IPS-18a (cell line): ENCODE results near the gene PTGDS.

ENCODE experiments used
- H3K27ac ChIP-seq: one replicate; pipeline ENCODE4 v1.5.1; 2013; ENCODE audit warnings: low read length
- H3K27me3 ChIP-seq: one replicate; pipeline ENCODE4 v1.6.1; 2013; ENCODE audit warnings: mild to moderate bottlenecking, low read length; ENCODE audit not compliant: control insufficient read depth, insufficient read depth
- H3K36me3 ChIP-seq: one replicate; pipeline ENCODE4 v1.6.1; 2013; ENCODE audit warnings: low read depth, low read length; ENCODE audit not compliant: control insufficient read depth
- H3K4me1 ChIP-seq: one replicate; pipeline ENCODE4 v1.6.1; 2013; ENCODE audit warnings: low read depth, low read length; ENCODE audit not compliant: control insufficient read depth
- H3K4me3 ChIP-seq: one replicate; pipeline ENCODE4 v1.5.1; 2013; ENCODE audit warnings: low read length
- H3K9ac ChIP-seq: one replicate; pipeline ENCODE4 v1.6.1; 2013; ENCODE audit warnings: mild to moderate bottlenecking, low read length, moderate library complexity
- H3K9me3 ChIP-seq: one replicate; pipeline ENCODE4 v1.6.1; 2013; ENCODE audit warnings: low read depth, low read length; ENCODE audit not compliant: control insufficient read depth

PTGDS gene

GRCh38 chr9:136941231-136942111 is 35.8 kb upstream of the PTGDS start:
- Histone ChIP-seq H3K9ac (no peak overlapping the region), H3K4me1 (no peaks in the 10 kb centered on the region), H3K36me3 (peaks cover 16% of the 10 kb centered on the region), H3K27me3 (no peaks in the 10 kb centered on the region), H3K4me3 (no peak overlapping the region), H3K9me3 (no peaks in the 10 kb centered on the region), H3K27ac (no peak overlapping the region)

- Histone ChIP-seq H3K9me3 (no peaks in the 10 kb centered on the region), H3K4me3 (no peak overlapping the region), H3K9ac (no peak overlapping the region), H3K4me1 (no peaks in the 10 kb centered on the region), H3K27ac (no peak overlapping the region), H3K36me3 (peaks cover 16% of the 10 kb centered on the region), H3K27me3 (no peaks in the 10 kb centered on the region)
Measured at GRCh38 chr9:136942112-136942880, 35.0 kb upstream of the PTGDS start.

GRCh38 chr9:136942881-136943230 is 34.4 kb upstream of the PTGDS start:
- no peaks in the 10 kb centered on the region for H3K4me1 ChIP-seq
- H3K27me3 ChIP-seq: no peaks in the 10 kb centered on the region
- H3K4me3 ChIP-seq: no peak overlapping the region
- H3K9me3 ChIP-seq: no peaks in the 10 kb centered on the region
- no peak overlapping the region for H3K9ac ChIP-seq
- peaks cover 16% of the 10 kb centered on the region for H3K36me3 ChIP-seq
- H3K27ac ChIP-seq: no peak overlapping the region

- Histone ChIP-seq H3K9ac (peak overlapping the region; percentile 42), H3K4me1 (no peaks in the 10 kb centered on the region), H3K36me3 (peaks cover 16% of the 10 kb centered on the region), H3K27ac (no peak overlapping the region), H3K4me3 (peak overlapping the region; percentile 65), H3K9me3 (no peaks in the 10 kb centered on the region), H3K27me3 (no peaks in the 10 kb centered on the region)
Measured at GRCh38 chr9:136943291-136944211, 33.8 kb upstream of the PTGDS start.

GRCh38 chr9:136944212-136944518 is 33.1 kb upstream of the PTGDS start:
- Histone ChIP-seq H3K4me3 (peak overlapping the region; percentile 65), H3K4me1 (no peaks in the 10 kb centered on the region), H3K27ac (no peak overlapping the region)

GRCh38 chr9:136944519-136945332 is 32.6 kb upstream of the PTGDS start, which contains the start of the genes C8G and FBXW5:
C8G (plus strand) TSS chr9:136945243; CDS start chr9:136945321, 78 bp downstream.
FBXW5 (minus strand) TSS chr9:136944738; CDS start chr9:136944083, 655 bp downstream.
- Histone ChIP-seq H3K4me1 (no peaks in the 10 kb centered on the region), H3K27me3 (no peaks in the 10 kb centered on the region), H3K9ac (peak within 1 kb of the TSS; percentile 42), H3K27ac (no peak within 1 kb of the TSS), H3K9me3 (no peaks in the 10 kb centered on the region), H3K4me3 (peak within 1 kb of the TSS; percentile 65), H3K36me3 (peaks cover 14% of the 10 kb centered on the region)

More at GRCh38 chr9:136944212-136944518, 33.1 kb upstream of the PTGDS start:
- Histone ChIP-seq H3K9me3 (no peaks in the 10 kb centered on the region), H3K36me3 (peaks cover 14% of the 10 kb centered on the region), H3K27me3 (no peaks in the 10 kb centered on the region), H3K9ac (peak overlapping the region; percentile 42)

GRCh38 chr9:136945333-136946227 is 31.7 kb upstream of the PTGDS start:
- Histone ChIP-seq H3K9me3 (no peaks in the 10 kb centered on the region), H3K9ac (no peak overlapping the region), H3K27me3 (no peaks in the 10 kb centered on the region), H3K36me3 (peaks cover 8% of the 10 kb centered on the region), H3K4me1 (peaks cover 4% of the 10 kb centered on the region), H3K27ac (no peak overlapping the region), H3K4me3 (no peak overlapping the region)

- Histone ChIP-seq H3K9me3 (no peaks in the 10 kb centered on the region), H3K27me3 (no peaks in the 10 kb centered on the region), H3K4me3 (no peak overlapping the region), H3K36me3 (peaks cover 4% of the 10 kb centered on the region), H3K27ac (no peak overlapping the region), H3K4me1 (peaks cover 5% of the 10 kb centered on the region), H3K9ac (no peak overlapping the region)
Measured at GRCh38 chr9:136946228-136947027, 30.9 kb upstream of the PTGDS start.

GRCh38 chr9:136947028-136947891 is 30.0 kb upstream of the PTGDS start:
- peaks cover 5% of the 10 kb centered on the region for H3K4me1 ChIP-seq
- no peak overlapping the region for H3K9ac ChIP-seq
- H3K27ac ChIP-seq: no peak overlapping the region

More at GRCh38 chr9:136947028-136947891, 30.0 kb upstream of the PTGDS start:
- Histone ChIP-seq H3K36me3 (no peaks in the 10 kb centered on the region), H3K27me3 (no peaks in the 10 kb centered on the region), H3K4me3 (no peak overlapping the region), H3K9me3 (no peaks in the 10 kb centered on the region)
